GM21360 (cell line): ENCODE data around the gene CCDC134.
"Not testable (repeated sequence)": the region's sequence is repeated elsewhere in the genome, so short reads cannot be mapped to it uniquely, and the experiment has no call there.

ENCODE experiments used
- ATAC-seq: cut with Tn5 transposase; IDR thresholded peaks from one replicate; pipeline ENCODE4 v1.9.1; 2021; ENCODE audit warnings: mild to moderate bottlenecking, moderate library complexity; ENCODE audit not compliant: unreplicated experiment

The CCDC134 gene

GRCh38 chr22:41842996-41843970 lies 42.8 kb downstream of the CCDC134 start:
- ATAC-seq: no peak

GRCh38 chr22:41844036-41844435 lies 43.6 kb downstream of the CCDC134 start:
- ATAC-seq: no peak

GRCh38 chr22:41844513-41844912 lies 44.0 kb downstream of the CCDC134 start:
- no peak for ATAC-seq

GRCh38 chr22:41845380-41846267 lies 45.1 kb downstream of the CCDC134 start:
- no peak for ATAC-seq

GRCh38 chr22:41846268-41846987 lies 45.9 kb downstream of the CCDC134 start:
- ATAC-seq: no peak

- ATAC-seq: no peak
These were observed 46.8 kb downstream of the CCDC134 start for GRCh38 chr22:41847300-41847699.

- ATAC-seq: no peak
These were observed 48.0 kb downstream of the CCDC134 start for GRCh38 chr22:41848468-41848867.

GRCh38 chr22:41856469-41856868 lies 56.0 kb downstream of the CCDC134 start:
- ATAC-seq: no peak

GRCh38 chr22:41857155-41857859 lies 56.8 kb downstream of the CCDC134 start:
- ATAC-seq: no peak

GRCh38 chr22:41857860-41858199 lies 57.4 kb downstream of the CCDC134 start:
- no peak for ATAC-seq

GRCh38 chr22:41862160-41862529 lies 61.7 kb downstream of the CCDC134 start:
- peak; percentile 32 for ATAC-seq

- ATAC-seq: peak; percentile 48
These were observed 62.2 kb downstream of the CCDC134 start for GRCh38 chr22:41862530-41863266.

GRCh38 chr22:41863472-41863871 lies 63.0 kb downstream of the CCDC134 start:
- ATAC-seq: no peak

GRCh38 chr22:41868556-41868955 lies 68.1 kb downstream of the CCDC134 start:
- ATAC-seq: no peak

- not testable (repeated sequence) for ATAC-seq
These were observed 69.6 kb downstream of the CCDC134 start for GRCh38 chr22:41870081-41870480.

- no peak for ATAC-seq
These were observed 70.3 kb downstream of the CCDC134 start for GRCh38 chr22:41870786-41871185.

GRCh38 chr22:41873391-41873790 lies 72.9 kb downstream of the CCDC134 start:
- ATAC-seq: no peak

GRCh38 chr22:41874090-41874489 lies 73.6 kb downstream of the CCDC134 start:
- ATAC-seq: no peak

- ATAC-seq: no peak
These were observed 75.2 kb downstream of the CCDC134 start for GRCh38 chr22:41875531-41876270.
